Keratinocyte (primary cell): ENCODE results near the gene OS9.

ENCODE experiments used
- EZH2 ChIP-seq: IDR thresholded peaks from one replicate; pipeline ENCODE4 v1.6.1; 2012; ENCODE audit warnings: inconsistent platforms, mild to moderate bottlenecking, low read length, moderate library complexity
- TF ChIP-seq, protein P1 (sequence below), 3 experiments: IDR thresholded peaks in 1 of 3; conservative IDR thresholded peaks in 1 of 3; optimal IDR thresholded peaks in 1 of 3; 2 replicates in 2 of 3; 3 replicates in 1 of 3; pipeline versions ENCODE3 to v1.5.1; 2011; ENCODE audit warnings: low read length in 3 of 3, mild to moderate bottlenecking in 3 of 3, moderate library complexity in 2 of 3, control low read depth in 1 of 3, inconsistent platforms in 1 of 3; ENCODE audit not compliant: insufficient read depth in 2 of 3; ENCODE audit errors: extremely low read depth in 1 of 3

GRCh38 chr12:57727758-57728395 is 33.9 kb downstream of the OS9 start:
- TF ChIP-seq, protein P1, sequence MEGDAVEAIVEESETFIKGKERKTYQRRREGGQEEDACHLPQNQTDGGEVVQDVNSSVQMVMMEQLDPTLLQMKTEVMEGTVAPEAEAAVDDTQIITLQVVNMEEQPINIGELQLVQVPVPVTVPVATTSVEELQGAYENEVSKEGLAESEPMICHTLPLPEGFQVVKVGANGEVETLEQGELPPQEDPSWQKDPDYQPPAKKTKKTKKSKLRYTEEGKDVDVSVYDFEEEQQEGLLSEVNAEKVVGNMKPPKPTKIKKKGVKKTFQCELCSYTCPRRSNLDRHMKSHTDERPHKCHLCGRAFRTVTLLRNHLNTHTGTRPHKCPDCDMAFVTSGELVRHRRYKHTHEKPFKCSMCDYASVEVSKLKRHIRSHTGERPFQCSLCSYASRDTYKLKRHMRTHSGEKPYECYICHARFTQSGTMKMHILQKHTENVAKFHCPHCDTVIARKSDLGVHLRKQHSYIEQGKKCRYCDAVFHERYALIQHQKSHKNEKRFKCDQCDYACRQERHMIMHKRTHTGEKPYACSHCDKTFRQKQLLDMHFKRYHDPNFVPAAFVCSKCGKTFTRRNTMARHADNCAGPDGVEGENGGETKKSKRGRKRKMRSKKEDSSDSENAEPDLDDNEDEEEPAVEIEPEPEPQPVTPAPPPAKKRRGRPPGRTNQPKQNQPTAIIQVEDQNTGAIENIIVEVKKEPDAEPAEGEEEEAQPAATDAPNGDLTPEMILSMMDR (optimal IDR thresholded peaks at IDR 0.05 in 1 of 3, IDR thresholded peaks at IDR 0.05 in 1 of 3, conservative IDR thresholded peaks at IDR 0.05 in 1 of 3; ENCODE audit: extremely low read depth in 1 of 3, insufficient read depth in 2 of 3, low read length in 3 of 3), result no peak
- no peak for TF ChIP-seq EZH2
